Neutrophil (primary cell): ENCODE results near the gene SPTSSB.

Source experiments
- H3K27ac ChIP-seq: fragments of 200-600 bp; sonication (generic); 2 replicates; pipeline ENCODE4 v1.5.1; 2016; ENCODE audit warnings: mild to moderate bottlenecking, moderate library complexity
- H3K27me3 ChIP-seq: fragments of 200-600 bp; sonication (generic); 2 replicates; pipeline ENCODE4 v1.6.0; 2016; ENCODE audit warnings: mild to moderate bottlenecking
- H3K36me3 ChIP-seq: fragments of 200-600 bp; sonication (generic); 2 replicates; pipeline ENCODE4 v1.5.1; 2017
- H3K4me1 ChIP-seq, 2 experiments: fragments of 200-600 bp in 1 of 2; sonication (generic) in 1 of 2; 1 replicate in 1 of 2; 2 replicates in 1 of 2; pipeline versions ENCODE4 v1.5.1 to v1.6.1; 2013 to 2016; ENCODE audit warnings: low read depth in 1 of 2, low read length in 1 of 2, mild to moderate bottlenecking in 1 of 2, moderate library complexity in 1 of 2; ENCODE audit not compliant: control insufficient read depth in 1 of 2, insufficient read depth in 1 of 2
- H3K4me3 ChIP-seq, 2 experiments: fragments of 200-600 bp in 1 of 2; sonication (generic) in 1 of 2; 1 replicate in 1 of 2; 2 replicates in 1 of 2; pipeline ENCODE4 v1.5.1; 2013 to 2016; ENCODE audit warnings: low read depth in 1 of 2, low read length in 1 of 2, mild to moderate bottlenecking in 1 of 2, moderate library complexity in 1 of 2
- H3K9me3 ChIP-seq: fragments of 200-600 bp; sonication (generic); 2 replicates; pipeline ENCODE4 v1.5.1; 2016
- CTCF ChIP-seq: fragments of 200-600 bp; sonication (generic); IDR thresholded peaks from 2 replicates; pipeline ENCODE4 v1.5.1; 2016; ENCODE audit warnings: antibody characterized with exemption

SPTSSB gene

GRCh38 chr3:161337311-161337710 is 34.0 kb downstream of the SPTSSB start:
- H3K36me3 ChIP-seq, result no peaks in the 10 kb centered on the region
- no peak overlapping the region for H3K27ac ChIP-seq
- H3K27me3 ChIP-seq, result no peaks in the 10 kb centered on the region
- no peaks in the 10 kb centered on the region for H3K9me3 ChIP-seq
- TF ChIP-seq CTCF, result no peak
- H3K4me1 ChIP-seq, result peaks cover 13 to 20% of the 10 kb centered on the region in 2 experiments
- H3K4me3 ChIP-seq, result no peak overlapping the region

GRCh38 chr3:161336661-161337060 is 34.7 kb downstream of the SPTSSB start:
- Histone ChIP-seq H3K36me3 (no peaks in the 10 kb centered on the region), H3K4me1 (peaks cover 13 to 20% of the 10 kb centered on the region in 2 experiments), H3K27me3 (no peaks in the 10 kb centered on the region), H3K4me3 (no peak overlapping the region), H3K9me3 (no peaks in the 10 kb centered on the region), H3K27ac (no peak overlapping the region)
- no peak for TF ChIP-seq CTCF

- no peak for TF ChIP-seq CTCF
- no peaks in the 10 kb centered on the region for H3K9me3 ChIP-seq
- H3K4me3 ChIP-seq, result no peak overlapping the region
- no peaks in the 10 kb centered on the region for H3K36me3 ChIP-seq
- H3K27me3 ChIP-seq, result no peaks in the 10 kb centered on the region
- peaks cover 13 to 20% of the 10 kb centered on the region in 2 experiments for H3K4me1 ChIP-seq
- no peak overlapping the region for H3K27ac ChIP-seq
These were observed 37.6 kb downstream of the SPTSSB start for GRCh38 chr3:161333696-161334095.

- no peaks in the 10 kb centered on the region for H3K27me3 ChIP-seq
These were observed 38.5 kb downstream of the SPTSSB start for GRCh38 chr3:161332792-161333191.

GRCh38 chr3:161325059-161325458 is 46.3 kb downstream of the SPTSSB start:
- Histone ChIP-seq H3K27me3 (no peaks in the 10 kb centered on the region), H3K9me3 (no peaks in the 10 kb centered on the region), H3K36me3 (no peaks in the 10 kb centered on the region), H3K27ac (no peak overlapping the region), H3K4me3 (no peak overlapping the region), H3K4me1 (no peaks in the 10 kb centered on the region)
- TF ChIP-seq CTCF, result no peak

More at GRCh38 chr3:161332792-161333191, 38.5 kb downstream of the SPTSSB start:
- TF ChIP-seq CTCF, result no peak
- no peaks in the 10 kb centered on the region for H3K9me3 ChIP-seq
- no peak overlapping the region for H3K27ac ChIP-seq
- H3K4me3 ChIP-seq, result no peak overlapping the region
- no peaks in the 10 kb centered on the region for H3K36me3 ChIP-seq
- peaks cover 13 to 20% of the 10 kb centered on the region in 2 experiments for H3K4me1 ChIP-seq
